Measurements from ENCODE around the gene DSCAM. TPM values are rescaled to one million over a fixed set of nuclear protein-coding genes. Genes with fewer than 3 reads are reported as not detected.

Gene DSCAM
- total RNA-seq, 1 donor from 2014 or later = not detected

DNA sequence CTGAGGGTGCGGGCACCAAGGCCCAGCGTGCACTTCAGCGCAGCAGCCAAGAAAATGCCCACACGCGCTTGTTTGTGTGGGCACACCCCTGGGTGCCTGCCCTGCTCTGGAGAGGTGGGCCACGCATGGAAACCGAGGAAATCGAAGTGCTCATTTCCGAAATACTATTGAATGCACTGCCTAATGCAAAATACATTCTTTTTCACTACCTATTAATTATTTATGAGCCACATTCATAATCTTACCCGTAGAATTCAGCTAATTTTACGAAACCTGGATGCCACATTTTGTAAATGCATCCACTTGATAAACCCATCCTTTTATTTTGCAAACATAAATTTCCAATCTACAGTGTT lies 4.8 kb downstream of the DSCAM start:
- intact Hi-C loops (cut with DNase I) = loop anchor here (10.0 kb wide), 1 partner anchor 377 kb away; no protein-coding TSS in a partner anchor

DNA sequence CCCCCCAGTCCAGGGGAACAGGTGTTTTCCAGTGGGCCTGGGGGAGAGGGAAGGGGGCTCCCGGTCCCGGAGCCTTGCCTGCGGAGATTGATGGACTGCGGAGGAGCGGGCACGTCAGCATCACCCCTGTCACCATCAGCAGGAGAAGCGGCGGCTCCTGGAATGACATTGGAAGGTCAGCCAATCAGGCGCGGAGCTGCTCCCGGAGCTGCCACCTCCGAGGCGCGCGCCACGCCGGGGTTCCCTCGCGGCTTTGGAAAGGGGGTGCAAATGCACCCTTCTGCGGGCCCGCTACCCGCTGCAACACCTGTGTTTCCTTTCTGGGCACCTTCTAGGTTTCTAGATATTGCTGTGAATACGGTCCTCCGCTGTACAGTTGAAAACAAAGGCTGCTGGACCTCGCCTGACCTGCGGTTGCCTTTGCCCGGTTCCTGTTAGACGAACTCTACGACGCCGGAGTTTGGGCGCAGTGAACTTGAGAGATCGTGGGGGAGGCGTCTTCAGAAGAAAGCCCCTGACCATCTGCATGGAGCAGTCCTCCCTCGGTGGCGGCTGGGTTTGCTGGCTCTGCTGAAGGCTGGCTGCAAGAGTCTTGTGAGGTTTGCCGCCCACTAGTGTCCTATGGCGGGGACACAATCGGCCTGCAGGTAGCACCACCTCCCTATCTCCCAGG lies 5.3 kb downstream of the DSCAM start:
- intact Hi-C loops (cut with DNase I) = loop anchor here (10.0 kb wide), 1 partner anchor 377 kb away; no protein-coding TSS in a partner anchor
- no peak for DNase-seq (ENCODE audit: low spot score)

More for the DNA sequence above, 4.8 kb downstream of the DSCAM start:
- DNase-seq (ENCODE audit: low spot score) = no peak

DNA sequence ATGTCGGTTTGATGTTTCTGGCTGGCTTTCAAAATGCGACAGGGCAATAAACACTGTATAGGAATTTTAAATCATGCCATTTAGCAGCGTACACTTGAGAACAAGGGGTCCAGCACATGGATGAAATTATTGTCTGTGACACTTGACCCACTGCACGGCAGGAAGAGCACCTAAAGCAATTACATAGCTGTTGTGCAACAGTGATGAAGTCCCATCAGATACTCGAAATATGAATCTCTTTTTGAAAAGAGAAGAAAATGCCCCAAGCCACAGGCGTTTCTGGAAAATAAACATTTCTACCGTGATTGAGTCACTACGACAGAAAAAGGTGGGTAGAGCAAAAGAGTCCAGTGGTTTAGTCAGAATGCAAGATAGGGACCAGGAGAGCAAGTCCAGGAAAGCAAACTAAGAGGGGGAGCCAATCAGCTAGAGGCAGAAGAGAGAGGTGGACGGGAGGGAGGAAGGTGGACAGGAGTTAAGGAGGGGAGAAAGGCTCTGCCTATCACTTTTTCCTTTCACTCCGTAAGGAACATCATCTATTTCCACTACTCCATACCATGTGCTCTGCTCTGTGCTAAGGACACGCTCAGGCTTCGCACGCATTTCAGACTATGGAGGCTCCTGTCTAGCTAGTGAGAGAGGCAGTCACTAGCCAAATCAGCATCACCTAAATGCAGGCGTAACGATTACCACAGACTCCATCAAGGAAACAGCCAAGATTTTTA lies 6.4 kb downstream of the DSCAM start:
- intact Hi-C loops (cut with DNase I) = loop anchor here (10.0 kb wide), 1 partner anchor 376 kb away; no protein-coding TSS in a partner anchor
- DNase-seq (ENCODE audit: low spot score) = no peak

DNA sequence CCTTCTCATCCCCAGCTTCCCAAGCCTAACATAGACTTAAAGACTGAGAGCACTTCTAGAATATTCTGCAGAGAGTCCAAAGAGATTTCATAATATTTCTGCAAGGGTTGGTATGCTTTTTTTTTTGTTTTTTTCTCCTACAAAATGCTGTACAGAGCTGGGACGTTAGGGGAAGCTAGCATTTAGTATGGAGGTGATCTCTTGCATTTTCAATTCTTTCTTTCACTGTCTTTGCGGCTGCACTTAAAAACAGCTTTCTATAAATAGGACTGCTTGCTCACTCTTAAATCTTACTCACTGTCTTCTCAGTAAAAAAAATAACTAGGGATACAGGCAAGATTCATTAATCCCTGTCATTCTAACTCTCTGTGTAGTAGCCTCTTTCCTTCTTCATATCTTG lies 7.4 kb downstream of the DSCAM start:
- DNase-seq (ENCODE audit: low spot score) = no peak
- intact Hi-C loops (cut with DNase I) = loop anchor here (10.0 kb wide), 1 partner anchor 695 kb away; no protein-coding TSS in a partner anchor

DNA sequence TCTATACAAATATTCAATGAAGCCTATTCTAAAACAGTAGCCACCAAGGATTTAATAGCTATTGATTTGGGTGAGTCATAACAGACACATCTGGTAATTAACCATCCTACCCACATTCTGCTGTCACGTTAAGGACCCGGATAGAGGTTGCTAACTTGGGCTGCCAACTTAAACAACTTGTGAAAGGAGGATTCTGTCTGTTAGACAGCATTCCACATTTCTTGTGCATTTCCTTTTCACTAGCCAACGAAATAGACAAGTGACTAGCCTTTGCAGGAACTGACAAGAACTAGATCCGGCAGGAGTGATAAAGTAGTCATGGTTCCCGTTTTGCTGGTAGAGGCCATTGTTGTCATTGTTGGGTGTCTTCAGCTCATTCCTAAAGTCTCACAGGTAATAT lies 9.5 kb downstream of the DSCAM start:
- intact Hi-C loops (cut with DNase I) = loop anchor here (10.0 kb wide), 1 partner anchor 693 kb away; no protein-coding TSS in a partner anchor
- no peak for DNase-seq (ENCODE audit: low spot score)

DNA sequence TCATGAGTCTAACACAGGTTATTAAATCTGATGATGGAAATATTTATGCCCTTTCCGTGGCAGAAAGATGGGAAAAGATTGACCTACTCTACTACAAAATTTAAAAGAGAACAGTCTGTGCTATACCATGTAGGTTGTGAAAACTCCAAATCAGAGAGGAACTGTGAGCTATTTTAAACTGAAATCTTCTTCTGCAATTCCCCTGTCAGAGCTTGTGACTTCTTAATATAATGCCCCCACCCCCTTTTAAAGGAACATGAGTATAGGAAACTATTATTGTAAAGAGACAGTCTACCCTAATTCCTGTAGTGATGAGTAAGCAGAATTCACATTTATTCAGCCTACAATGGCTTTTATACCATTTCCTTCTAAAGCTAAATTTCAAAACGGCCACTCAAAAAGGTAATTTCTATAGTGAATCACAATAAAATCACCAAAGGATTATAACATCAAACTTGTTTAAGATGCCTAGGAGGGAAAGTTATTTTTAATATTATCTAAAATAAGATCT lies 11.7 kb downstream of the DSCAM start:
- intact Hi-C loops (cut with DNase I) = loop anchor here (10.0 kb wide), 1 partner anchor 690 kb away; no protein-coding TSS in a partner anchor
- DNase-seq (ENCODE audit: low spot score) = no peak

DNA sequence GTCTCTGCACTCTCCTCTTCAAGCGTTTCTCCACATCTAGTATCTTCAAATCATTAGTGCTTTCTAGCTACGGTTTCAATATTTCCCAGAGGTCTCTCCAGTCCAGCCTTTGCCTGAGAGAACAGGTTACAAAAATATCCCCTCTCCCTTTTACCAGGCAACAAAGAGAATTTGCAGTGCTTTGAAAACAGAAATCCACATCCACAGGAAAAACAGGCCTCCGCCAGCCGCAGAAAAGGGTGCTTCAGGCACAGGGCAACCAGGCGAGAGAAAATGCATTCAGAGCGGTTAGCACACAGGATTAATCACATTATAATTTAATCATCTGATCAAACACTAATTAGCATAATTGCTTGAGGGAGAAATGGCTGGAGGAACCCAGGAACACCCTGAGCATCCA lies 13.8 kb downstream of the DSCAM start:
- intact Hi-C loops (cut with DNase I) = loop anchor here (10.0 kb wide), 1 partner anchor 688 kb away; no protein-coding TSS in a partner anchor
- no peak for DNase-seq (ENCODE audit: low spot score)

DNA sequence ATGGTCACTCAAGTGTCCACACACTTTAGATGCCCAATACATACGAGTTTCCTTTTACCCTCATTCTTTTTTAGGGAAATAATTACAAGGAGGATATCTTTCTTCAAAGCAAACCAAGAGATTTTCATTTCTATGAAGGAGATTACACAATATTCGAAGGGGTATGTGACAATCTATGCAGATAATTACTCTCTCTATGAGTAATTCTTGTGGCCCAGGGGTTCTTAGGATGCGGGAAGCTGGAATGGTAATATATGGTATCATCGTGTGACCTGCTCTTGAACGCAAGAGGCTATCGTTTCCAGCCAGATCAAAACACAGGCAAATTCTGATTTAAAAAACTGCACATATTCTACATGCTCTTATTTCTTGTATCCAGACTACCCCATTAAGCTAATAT lies 14.6 kb downstream of the DSCAM start:
- intact Hi-C loops (cut with DNase I) = loop anchor here (10.0 kb wide), 1 partner anchor 688 kb away; no protein-coding TSS in a partner anchor

DNA sequence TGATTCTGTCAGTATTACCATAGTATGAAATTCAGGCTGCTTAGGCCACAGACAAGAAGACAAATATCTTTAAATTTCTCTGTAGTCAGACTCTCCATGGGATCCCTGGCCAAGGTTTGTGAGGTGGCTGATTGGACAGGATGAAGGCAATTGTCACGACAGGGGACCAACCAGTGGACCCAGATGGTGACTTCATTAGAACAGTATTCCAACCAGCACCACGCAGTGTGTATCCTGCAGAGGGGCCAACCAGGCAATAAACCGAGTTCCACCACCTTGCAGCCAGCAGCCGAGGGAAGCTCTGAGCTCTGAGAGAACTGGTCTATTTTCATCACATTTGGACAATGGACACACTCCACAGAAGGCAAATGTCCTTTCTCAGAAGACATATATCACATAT lies 16.1 kb downstream of the DSCAM start:
- intact Hi-C loops (cut with DNase I) = loop anchor here (10.0 kb wide), 1 partner anchor 686 kb away; no protein-coding TSS in a partner anchor
- no peak for DNase-seq (ENCODE audit: low spot score)

More for the DNA sequence above, 14.6 kb downstream of the DSCAM start:
- no peak for DNase-seq (ENCODE audit: low spot score)

DNA sequence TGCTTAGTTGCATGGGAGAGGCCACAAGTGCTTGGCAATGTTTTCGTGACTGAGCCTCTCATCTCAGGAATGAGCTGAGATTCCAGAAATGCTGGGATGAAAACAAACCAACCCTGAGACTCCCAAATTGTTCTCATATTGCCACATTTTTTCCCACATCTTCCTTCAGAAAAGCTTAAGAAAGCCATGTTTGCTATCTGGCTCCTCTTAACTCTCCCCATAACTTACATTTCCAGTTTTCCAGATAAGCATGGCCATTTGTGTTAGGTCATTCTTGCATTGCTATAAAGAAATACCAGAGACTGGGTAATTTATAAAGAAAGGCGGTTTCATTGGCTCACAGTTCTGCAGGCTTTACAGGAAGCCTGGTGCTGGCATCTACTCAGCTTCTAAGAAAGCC lies 17.2 kb downstream of the DSCAM start:
- no peak for DNase-seq (ENCODE audit: low spot score)
- intact Hi-C loops (cut with DNase I) = loop anchor here (10.0 kb wide), 1 partner anchor 685 kb away; no protein-coding TSS in a partner anchor

DNA sequence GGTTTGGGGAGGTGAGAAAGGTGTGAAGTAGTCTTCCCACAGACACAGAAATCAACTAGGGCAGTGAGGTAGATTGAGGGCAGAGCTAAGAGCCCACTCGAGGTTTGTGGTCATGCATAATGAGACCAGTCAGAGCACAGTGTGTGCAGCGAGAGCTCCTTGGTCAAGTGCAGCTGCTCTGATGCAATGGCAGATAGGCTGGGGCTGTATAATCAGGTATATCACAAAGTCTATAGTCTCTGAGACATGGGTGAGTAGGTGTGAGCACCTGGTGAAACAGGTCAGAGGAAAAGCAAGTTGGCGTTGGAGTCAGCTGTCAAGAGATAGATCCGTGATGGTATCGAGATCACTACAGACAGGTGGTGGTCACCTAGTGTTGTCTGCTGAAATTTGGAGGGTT lies 17.6 kb downstream of the DSCAM start:
- DNase-seq (ENCODE audit: low spot score) = no peak
- intact Hi-C loops (cut with DNase I) = no loop called here

DNA sequence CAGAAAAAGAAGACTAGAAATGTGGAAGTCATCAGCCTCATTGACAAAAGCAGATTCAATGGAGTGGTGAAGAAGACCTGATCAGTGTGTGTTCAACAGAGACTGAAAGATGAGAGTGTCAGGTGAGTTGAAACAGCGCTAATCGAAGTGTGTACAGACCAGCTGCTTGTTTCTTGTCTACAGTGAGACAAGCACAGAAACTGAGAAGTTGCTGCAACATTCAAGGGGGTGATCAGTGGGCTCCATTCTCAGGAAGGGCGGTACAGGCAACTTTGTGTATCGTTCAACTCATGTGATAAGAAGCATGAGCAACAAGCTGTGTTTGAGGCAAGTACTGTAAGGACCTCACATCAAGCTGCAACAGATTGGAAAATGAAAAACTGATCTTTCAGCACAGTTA lies 19.4 kb downstream of the DSCAM start:
- intact Hi-C loops (cut with DNase I) = no loop called here
- no peak for DNase-seq (ENCODE audit: low spot score)

DNA sequence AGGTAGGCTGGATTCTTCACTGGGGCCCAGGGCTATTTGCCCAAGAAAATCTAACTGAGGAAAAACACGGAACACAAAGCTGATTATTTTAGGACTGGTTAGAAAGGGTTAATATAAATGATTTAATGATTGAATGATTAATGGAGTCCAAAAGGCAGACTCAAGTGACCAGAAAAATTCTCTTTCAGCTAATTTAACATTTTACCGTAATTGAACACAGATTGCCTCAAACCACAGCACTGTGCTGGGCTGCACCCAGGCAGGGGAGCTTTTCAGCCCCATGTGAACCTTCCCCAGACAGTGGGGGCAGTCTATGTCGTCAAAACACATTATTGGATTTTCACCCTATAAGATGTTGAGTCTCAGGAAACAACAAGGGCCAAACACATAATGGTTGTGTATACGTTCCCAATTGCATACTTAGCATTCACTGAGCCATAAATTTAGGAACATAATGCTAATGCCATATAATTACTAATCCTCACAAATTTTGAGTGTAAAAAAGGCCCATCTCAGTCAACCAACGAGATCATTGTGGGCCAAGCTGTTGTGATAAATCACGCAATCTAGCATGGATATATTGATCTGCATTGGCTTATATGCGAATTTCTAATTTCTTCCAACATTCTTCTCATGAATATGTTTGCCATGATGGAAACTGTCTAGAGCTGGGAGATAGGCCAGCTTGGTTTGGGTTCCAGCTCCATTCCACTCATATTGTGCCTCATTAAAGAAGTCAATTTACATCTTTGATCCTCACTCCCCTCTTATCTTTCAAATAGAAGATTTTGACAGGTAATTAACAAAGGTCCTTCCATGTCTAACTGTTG lies 27.7 kb downstream of the DSCAM start:
- intact Hi-C loops (cut with DNase I) = no loop called here
- no peak for DNase-seq (ENCODE audit: low spot score)

DNA sequence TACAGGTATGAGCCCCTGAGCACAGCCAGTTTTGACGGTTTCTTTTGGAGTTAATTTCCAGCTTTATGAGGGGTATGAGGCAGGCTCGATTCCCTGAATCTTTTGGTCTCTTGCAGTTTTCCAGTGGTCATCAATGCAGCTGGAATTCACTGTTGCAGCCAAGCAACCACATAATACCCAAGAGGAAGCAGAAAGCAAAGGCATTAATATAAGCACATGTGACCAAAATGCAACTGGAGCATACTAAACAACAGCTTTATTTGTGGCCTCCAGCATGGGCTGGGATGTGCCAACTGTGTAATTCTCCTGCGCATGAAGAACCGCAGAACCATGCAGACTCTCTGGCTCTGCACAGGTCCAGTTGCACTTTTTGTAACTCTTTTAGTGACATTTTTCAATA lies 33.0 kb downstream of the DSCAM start:
- DNase-seq (ENCODE audit: low spot score) = no peak
- intact Hi-C loops (cut with DNase I) = no loop called here

DNA sequence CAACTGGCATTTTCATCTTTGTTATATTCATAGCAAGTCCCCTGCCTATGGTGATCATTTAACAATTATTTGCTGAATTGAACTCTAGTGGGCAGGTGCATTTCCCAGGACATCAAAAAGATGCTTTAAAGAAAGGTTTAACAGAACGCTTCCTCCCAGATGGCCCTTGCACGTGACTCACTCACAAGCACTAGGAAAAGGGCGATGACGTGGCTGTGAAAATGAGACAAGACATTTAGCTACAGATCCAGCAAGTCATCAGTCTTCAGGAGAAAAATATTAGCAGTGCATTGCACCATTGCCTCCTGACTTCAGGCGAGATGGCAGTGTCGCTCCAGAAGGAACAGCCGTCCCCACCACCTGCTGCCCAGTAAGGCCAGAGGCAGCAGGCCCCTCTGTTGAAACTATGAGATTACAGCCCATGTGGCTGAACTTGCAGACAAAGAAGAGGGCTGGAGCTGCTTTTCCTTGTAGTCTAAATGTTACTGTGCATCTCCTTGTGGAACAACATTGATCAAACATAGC lies 37.2 kb downstream of the DSCAM start:
- no peak for DNase-seq (ENCODE audit: low spot score)
- intact Hi-C loops (cut with DNase I) = no loop called here

DNA sequence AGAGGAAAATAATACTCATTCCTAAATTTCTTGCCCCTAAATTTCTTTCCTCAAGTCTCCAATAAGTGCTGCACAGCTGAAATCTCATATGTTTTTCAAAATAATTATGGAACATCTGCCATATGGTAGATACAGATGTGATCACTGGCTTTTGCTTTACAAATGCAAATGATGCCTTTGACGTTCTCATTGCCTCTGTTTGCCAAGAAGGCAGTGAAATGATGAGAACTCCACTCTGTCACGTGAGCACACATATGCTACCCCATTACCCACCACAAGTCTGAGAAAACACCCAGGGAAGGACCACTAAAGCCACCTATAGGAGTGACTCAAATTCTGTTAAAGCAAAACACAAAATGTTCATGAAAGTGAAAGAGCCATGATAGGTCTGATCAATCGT lies 43.9 kb downstream of the DSCAM start:
- DNase-seq (ENCODE audit: low spot score) = no peak
- intact Hi-C loops (cut with DNase I) = no loop called here

DNA sequence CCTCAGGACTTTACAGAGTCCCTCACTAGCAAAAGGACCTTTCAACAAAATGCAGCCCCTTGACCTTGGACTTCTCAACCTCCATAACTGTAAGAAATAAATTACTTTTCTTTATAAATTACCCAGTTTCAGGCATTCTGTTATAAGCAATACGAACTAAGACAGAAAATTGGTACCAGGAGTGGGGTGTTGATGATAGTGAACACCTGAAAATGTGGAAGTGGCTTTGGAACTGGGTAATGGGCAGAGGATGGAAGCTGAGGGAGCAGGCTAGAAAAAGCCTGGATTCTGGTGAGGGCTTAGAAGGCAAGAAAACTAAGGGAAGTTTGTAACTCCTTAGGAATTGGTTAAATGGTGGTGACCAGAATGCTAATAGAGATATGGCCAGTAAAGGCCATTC lies 46.8 kb downstream of the DSCAM start:
- DNase-seq (ENCODE audit: low spot score) = no peak
- intact Hi-C loops (cut with DNase I) = no loop called here

DNA sequence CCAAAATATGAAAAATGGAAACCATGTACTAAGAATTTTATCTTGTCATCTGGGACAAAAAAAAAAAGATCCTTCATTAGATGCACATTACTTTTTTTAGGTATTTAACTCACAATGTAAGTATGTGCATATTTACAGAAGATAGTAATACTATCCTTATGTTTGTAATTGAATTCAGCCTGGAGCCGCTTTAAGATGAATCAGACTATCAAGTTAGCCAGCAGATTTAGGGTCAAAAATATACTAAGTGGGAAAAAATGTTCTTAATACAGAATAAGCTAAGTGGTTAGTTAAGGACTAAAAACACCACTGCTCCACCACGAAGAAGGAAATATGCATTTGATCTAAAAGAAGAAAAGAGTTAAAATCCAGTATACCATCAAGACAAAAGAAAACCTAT lies 49.1 kb downstream of the DSCAM start:
- intact Hi-C loops (cut with DNase I) = no loop called here
- no peak for DNase-seq (ENCODE audit: low spot score)

DNA sequence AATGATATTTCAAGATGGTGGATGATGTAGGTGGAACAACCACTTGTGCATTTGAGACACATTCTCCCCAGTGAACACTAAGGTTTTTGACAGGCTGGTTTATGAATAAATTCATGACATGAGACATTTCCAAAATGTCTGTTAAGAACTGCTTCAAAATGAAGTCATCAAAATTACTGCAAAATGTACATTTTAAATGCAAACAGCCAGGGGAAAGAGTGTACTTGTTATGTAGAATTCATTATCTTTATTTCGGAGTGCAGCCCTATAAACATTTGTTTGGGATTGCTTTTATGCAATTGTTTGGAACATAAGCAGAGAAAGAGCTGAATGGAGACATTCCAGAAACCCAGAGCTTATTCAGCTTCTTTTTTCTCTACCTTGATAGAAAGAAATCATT lies 49.5 kb downstream of the DSCAM start:
- DNase-seq (ENCODE audit: low spot score) = no peak
- intact Hi-C loops (cut with DNase I) = no loop called here

DNA sequence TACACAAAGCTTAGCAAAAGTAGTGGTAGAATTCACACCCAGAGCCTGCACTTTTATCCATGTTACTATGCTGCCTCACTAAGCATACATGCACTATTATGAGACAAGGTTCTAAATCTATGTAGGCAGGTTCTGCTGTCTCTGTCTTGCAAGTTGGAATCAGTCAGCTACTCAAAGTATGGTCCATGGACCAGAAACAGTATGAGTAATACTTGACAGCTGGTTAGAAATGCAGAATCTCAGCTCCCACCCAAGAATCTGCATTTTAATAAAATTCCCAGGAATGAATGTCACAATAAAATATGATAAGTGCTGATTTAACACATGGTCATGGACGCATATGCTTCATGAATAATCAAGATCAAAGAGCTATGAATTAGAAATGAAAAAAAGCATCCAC lies 50.5 kb downstream of the DSCAM start:
- intact Hi-C loops (cut with DNase I) = no loop called here
- no peak for DNase-seq (ENCODE audit: low spot score)
